Brain microvascular endothelial cell (primary cell): ENCODE results near the gene MID1.

Source experiments
- DNase-seq: peaks from one replicate; pipeline ENCODE4 v3.0.0-alpha.2; 2020
- H3K27ac ChIP-seq: fragments of 250-450 bp; sonication (Bioruptor Pico); 2 replicates; pipeline ENCODE4 v1.5.1; 2020; ENCODE audit warnings: mild to moderate bottlenecking, moderate library complexity
- H3K27me3 ChIP-seq: fragments of 250-450 bp; sonication (Bioruptor Pico); replicated peaks from 2 replicates; pipeline ENCODE4 v1.5.1; 2020; ENCODE audit warnings: mild to moderate bottlenecking
- H3K36me3 ChIP-seq: fragments of 250-450 bp; sonication (Bioruptor Pico); replicated peaks from 2 replicates; pipeline ENCODE4 v1.5.1; 2020; ENCODE audit warnings: mild to moderate bottlenecking
- H3K4me3 ChIP-seq: 2 replicates; pipeline ENCODE4 v1.5.1; 2011; ENCODE audit warnings: low read depth, mild to moderate bottlenecking, control low read depth, low read length, moderate library complexity
- CTCF ChIP-seq: IDR thresholded peaks from 2 replicates; pipeline ENCODE4 v1.5.1; 2011; ENCODE audit warnings: low read depth, mild to moderate bottlenecking, moderate library complexity, low read length, control low read depth, inconsistent platforms; ENCODE audit errors: missing control alignments
- in situ Hi-C: cut with HindIII; loops from 2 replicates; pipeline ENCODE4 v1.10.0; 2017; ENCODE audit warnings: low sequenced_read_pairs, low pct_ligation_motif_present

The MID1 gene

GRCh38 chrX:10496345-10496965 is 123.9 kb downstream of the MID1 start:
- no peaks in the 10 kb centered on the region for H3K36me3 ChIP-seq
- H3K27ac ChIP-seq, result peak overlapping the region; percentile 82
- peak; percentile 86 for DNase-seq
- in situ Hi-C loops, result no loop called here
- no peak overlapping the region for H3K4me3 ChIP-seq
- H3K27me3 ChIP-seq, result no peaks in the 10 kb centered on the region
- no peak for TF ChIP-seq CTCF

- no peak for DNase-seq
- Histone ChIP-seq H3K27ac (peak overlapping the region; percentile 82), H3K4me3 (no peak overlapping the region), H3K27me3 (no peaks in the 10 kb centered on the region), H3K36me3 (no peaks in the 10 kb centered on the region)
- in situ Hi-C loops, result no loop called here
- no peak for TF ChIP-seq CTCF
Measured at GRCh38 chrX:10495677-10496076, 124.7 kb downstream of the MID1 start.

GRCh38 chrX:10492250-10492649 is 128.1 kb downstream of the MID1 start:
- in situ Hi-C loops, result no loop called here
- Histone ChIP-seq H3K36me3 (no peaks in the 10 kb centered on the region), H3K4me3 (no peak overlapping the region), H3K27me3 (no peaks in the 10 kb centered on the region), H3K27ac (no peak overlapping the region)
- TF ChIP-seq CTCF, result no peak
- no peak for DNase-seq

GRCh38 chrX:10486373-10486772 is 134.0 kb downstream of the MID1 start:
- TF ChIP-seq CTCF, result no peak
- Histone ChIP-seq H3K36me3 (no peaks in the 10 kb centered on the region), H3K27ac (peak overlapping the region; percentile 55), H3K4me3 (no peak overlapping the region), H3K27me3 (no peaks in the 10 kb centered on the region)
- peak; percentile 56 for DNase-seq
- in situ Hi-C loops, result no loop called here

GRCh38 chrX:10485326-10485725 is 135.1 kb downstream of the MID1 start:
- no peak for DNase-seq
- Histone ChIP-seq H3K27ac (no peak overlapping the region), H3K36me3 (no peaks in the 10 kb centered on the region), H3K27me3 (no peaks in the 10 kb centered on the region), H3K4me3 (no peak overlapping the region)
- no peak for TF ChIP-seq CTCF
- in situ Hi-C loops, result no loop called here

GRCh38 chrX:10484683-10485247 is 135.6 kb downstream of the MID1 start:
- Histone ChIP-seq H3K27me3 (no peaks in the 10 kb centered on the region), H3K36me3 (no peaks in the 10 kb centered on the region), H3K4me3 (no peak overlapping the region), H3K27ac (peak overlapping the region; percentile 7)
- no peak for DNase-seq
- TF ChIP-seq CTCF, result no peak
- in situ Hi-C loops, result no loop called here
